HG02973 (cell line): ENCODE results near the gene KAT6B.
"Not testable (repeated sequence)": the region's sequence is repeated elsewhere in the genome, so short reads cannot be mapped to it uniquely, and the experiment has no call there.

Experiments used
- ATAC-seq: cut with Tn5 transposase; IDR thresholded peaks from one replicate; pipeline ENCODE4 v1.9.1; 2021; ENCODE audit warnings: moderate library complexity; ENCODE audit not compliant: unreplicated experiment

Gene KAT6B

DNA sequence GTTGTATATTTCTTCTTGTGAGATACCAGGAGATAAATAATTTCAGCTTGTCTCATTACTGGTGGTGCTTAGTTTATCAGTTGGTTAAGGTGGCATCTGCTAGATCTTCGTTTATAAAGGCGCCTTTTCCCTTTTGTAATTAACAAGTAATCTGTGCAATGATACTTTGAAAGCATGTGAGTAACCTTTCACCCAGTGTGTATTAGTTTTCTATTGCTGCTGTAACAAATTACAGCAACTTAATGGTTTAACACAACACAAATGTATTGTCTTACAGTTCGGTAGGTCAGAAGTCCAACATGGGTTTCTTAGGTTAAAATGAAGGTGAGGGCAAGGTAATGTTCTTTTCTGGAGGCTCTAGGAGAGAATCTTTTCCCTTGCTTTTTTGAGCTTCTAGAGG lies 30.5 kb downstream of the KAT6B start:
- ATAC-seq: no peak

DNA sequence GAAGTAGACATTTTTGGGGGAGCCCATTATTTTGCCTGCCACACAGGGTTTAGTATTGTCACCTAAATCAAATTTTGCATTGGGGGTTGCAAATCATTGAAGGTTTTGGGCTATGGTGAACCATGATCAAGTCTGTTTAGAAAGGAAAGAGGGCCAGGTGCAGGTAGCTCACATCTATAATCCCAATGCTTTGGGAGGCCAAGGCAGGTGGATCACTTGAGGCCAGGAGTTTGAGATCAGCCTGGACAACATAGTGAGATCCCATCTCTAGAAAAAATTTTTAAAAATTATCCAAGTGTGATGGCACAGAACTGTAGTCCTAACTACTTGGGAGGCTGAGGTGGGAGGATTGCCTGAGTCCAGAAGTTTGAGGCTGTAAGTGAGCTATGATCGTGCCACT lies 31.2 kb downstream of the KAT6B start:
- no peak for ATAC-seq

DNA sequence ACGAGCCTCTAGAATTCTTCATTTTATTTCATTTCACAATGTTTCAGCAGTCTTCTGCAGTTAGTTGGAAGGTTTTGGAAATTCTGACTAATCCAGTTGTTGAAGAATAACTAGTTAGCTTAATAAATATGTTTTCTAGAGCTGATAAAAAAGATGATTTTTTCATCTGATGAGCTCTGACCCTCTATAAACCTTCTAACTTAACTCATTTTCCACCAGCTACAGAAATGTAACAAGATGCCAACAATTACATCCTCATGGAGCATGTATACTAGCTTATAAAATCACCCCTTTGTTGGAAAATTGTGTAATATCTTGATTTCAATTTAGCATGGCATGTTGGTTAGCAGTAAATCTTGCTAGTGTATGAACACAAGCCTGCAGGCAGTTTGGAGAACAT lies 33.1 kb downstream of the KAT6B start:
- no peak for ATAC-seq

DNA sequence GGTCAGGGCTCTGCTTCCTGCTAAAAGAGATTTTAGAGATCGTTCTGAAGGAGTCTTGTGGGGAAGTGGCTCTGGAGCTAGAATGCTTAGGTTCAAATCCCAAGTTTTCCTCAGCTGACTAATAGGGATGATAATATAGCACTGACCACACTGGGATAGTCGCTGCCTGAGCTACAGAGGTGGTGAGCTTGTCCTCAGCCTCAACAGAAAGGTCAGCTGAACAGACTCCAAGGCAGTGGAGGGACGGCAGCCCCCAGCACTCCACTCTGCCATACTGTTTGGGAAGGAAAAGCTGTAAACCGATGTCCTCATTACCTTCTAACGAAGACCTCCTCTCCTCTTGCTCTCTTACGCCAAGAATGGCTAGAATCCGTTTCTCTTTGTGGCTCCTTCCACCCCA lies 36.2 kb downstream of the KAT6B start:
- no peak for ATAC-seq

DNA sequence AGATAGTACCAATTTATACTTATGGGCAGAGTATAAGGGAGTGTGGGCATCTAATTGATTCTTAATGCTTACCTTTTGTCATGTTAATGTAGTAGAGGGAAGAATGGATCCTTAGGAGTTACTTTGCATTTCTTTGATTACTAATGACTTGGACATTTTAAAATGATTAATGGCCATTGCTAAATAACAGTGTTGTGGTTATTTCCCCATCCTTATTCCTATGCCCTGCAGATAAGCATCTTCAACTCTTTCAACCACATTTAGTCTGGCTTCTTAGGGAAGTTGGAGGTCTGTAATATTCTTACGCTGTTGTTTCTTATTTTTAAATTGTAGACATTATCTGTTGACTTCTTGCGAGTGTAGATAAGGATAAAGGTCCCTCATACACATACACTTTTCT lies 37.2 kb downstream of the KAT6B start:
- ATAC-seq: no peak

DNA sequence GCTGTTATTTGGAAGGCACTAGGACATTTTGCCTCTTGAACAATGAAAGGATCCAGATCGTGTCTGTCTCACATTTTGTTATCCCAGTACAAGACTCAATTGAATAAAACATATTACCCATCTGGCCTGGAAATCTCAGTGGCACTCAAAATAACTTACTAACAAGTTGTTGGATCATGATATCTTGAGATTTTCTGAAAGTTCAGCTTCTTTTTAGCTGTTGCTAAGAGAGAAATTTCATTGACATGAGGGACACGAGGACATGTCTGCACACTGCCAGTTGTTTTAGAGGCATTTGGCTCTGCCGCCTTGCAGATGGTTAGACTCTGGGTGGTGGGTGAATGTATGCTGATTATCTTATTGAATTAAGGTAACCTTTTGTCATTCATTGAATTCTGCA lies 41.0 kb downstream of the KAT6B start:
- ATAC-seq: no peak

DNA sequence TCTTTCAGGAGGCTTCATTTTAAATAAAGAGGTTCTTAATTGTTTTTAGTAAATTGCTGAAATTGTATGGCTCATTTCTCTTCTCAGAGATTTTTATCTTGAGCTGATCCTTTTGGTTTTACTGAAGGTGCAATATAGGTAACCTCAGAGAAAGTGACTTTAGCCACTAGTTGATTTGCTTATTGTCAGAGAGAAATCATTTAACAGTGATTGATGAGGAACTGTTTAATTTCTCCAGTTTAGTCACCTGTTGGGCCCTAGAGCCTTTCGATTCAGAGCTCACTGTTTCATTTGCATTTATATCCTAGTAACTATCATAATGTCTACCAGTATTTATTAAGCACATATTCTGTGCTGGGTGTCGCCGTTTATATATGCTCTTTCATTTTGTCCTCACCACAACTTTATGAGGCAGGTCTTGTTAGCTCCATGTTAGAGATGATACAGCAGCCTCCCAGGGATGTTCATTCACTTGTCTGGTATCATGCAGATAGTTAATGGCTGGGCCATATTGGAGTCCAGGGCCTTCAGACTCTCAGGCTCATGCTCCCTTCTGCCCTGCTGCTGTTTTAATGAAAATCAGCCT lies 42.1 kb downstream of the KAT6B start:
- no peak for ATAC-seq

DNA sequence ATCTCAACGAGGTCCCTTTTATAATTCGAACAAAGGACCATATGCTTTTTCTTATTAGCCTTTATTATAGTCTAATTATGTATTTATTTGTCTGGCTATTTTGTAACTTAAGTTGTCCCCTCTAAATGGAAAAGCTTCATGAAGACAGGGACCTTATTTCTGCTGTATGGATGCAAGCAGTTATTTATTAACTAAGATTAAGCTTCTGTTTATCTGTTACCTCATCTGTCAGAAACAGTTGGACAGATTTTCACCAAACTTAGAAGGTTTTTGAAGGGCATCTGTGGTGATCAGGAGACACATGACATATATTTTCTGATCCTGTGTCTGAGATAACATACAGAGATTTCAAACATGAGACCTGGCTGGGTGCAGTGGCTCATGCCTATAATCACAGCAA lies 43.2 kb downstream of the KAT6B start:
- ATAC-seq: no peak

DNA sequence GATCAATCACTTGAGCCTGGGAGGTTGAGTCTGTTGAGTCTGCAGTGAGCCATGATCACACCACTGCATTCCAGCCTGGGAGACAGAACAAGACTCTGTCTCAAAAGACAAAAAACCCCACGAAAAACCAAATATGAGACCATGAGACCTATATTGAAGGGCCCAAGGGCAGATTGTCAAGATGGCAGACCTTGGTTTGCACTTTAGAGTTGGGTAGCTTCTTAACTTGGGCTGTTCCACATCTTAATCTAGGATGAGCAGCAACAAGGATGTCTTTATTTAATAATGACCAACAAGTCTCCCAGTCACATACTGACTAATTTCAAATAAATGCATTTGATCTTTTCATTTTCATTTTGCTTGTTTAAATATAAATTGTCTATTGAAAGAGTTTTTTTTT lies 43.8 kb downstream of the KAT6B start:
- no peak for ATAC-seq

DNA sequence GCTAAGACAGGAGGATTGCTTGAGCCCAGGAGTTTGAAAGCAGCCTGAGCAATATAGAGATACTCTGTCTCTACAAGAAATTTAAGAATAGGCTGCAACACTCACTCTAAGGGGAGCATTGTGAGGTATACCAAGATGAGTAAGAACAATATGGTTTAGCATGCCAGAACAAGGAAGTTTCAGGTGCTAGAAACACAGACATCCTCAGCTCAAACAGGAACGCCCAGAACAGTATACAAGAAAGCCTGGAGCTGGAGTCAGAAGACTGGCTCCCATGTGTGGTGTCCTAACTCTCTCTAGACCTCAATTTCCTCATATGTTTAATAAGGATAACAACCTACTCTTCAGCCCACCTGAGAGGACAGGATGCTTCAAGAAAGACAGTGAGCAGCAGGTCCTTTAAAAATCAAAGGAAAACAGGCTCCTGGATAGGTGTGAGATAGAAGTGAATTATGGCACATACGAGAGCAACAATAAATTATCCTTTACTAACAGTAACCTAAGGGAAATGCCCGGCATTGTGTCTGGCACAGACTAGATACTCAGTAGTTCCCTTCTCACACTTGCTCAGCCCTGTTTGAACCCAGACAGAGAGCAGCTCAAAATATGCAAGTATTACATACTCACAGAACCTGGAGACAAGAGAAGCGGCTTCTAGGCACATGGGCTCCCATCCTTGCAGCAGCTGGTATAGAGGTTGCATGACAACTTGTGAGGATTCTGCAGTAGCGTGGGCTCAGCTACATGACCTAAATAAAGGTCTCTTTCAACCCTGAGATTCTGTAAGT lies 45.4 kb downstream of the KAT6B start:
- ATAC-seq: peak; percentile 89

DNA sequence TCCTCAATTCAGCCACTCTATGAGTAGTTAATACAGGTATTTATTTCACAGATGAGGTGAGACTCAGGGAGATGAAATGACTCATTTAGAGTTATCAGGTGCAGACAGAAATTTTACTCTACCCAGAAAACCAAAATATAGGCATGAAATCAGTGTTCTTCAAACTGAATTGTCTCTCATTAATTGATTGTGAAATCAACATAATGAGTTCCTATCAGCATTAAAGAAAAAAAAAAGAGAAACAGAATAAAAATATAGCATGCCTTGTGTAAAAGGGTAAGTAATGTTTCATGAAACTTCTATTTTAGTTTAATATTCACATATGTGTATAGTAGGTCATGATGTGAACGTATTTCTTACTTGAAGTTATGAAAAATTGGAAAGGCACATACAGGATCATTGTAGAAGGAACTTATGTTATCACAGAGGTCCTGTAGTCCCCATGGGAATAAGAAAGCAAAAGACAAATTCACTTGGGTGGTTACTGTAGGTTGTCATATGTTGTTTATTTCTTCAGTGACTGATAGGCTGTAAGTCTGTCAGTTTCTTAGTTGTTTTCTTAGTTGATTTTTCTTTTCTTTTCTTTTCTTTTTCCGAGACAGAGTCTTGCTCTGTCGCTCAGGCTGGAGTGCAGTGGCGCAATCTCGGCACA lies 47.5 kb downstream of the KAT6B start:
- no peak for ATAC-seq

DNA sequence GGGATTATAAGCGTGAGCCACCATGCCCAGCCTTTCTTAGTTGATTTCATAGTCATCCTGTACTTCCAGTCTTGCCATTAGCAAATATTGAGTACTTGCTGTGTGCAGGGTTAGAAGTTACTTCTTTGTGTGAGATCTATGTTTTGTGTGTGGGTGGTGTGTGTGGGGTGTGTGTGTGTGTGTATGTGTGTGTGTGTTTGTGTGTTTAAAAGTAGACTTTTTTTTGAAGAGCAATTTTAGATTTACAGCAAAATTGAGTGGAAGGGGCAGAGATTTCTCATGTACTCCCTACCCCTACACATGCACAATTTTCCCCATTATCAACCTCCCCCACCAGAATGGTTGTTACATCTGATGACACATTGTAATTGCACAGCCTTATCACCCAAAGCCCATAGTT lies 48.2 kb downstream of the KAT6B start:
- no peak for ATAC-seq

DNA sequence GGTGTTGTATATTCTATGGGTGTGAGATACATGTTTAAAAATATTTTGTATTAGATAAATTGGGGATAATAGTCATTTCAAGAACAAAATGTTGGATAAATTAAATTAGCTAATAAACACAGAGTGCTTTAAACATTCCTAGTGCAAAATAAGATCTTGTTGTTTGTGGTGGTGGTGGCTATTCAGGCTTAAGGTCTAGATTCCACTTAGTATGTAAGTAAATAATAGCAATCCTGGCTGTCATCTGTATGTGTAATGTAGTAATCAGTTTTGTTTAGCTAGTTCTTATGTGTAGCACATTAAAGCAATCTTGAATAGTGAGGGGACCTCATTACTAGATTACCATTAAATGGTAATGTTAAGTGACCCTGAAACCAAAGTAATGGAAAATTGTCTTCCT lies 48.7 kb downstream of the KAT6B start:
- ATAC-seq: no peak

DNA sequence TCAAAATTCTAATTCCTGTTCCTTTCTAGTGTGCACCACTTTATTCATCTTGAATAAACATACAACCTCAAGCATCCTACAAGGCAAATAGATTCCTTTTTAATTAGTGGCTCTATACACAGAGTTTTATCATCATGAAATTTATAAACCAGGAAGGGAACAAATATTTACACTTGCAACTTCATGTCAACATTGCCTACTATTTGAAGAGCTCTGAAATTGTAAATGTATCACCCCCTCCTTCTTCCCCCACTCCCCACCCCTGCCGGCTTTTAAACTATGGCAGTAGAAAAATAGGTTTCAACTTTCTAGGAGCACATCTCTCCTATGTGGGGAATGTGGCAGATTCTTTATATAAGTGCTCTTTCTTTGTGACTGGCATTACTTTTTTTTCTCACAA lies 49.6 kb downstream of the KAT6B start:
- no peak for ATAC-seq

DNA sequence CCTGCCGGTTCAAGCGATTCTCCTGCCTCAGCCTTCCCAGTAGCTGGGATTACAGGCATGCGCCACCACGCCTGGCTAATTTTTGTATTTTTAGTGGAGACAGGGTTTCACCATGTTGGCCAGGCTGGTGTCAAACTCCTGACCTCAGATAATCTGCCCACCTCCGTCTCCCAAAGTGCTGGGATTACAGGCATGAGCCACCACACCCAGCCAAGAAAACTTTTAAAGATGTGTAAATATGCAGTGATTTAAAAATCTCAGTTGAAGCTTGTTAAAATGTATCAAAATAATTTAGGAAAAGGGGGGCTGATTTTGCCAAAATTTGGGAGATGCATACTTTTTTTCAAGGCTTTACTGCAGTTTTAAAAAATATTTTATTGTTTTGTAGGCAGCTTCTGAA lies 50.7 kb downstream of the KAT6B start:
- ATAC-seq: not testable (repeated sequence)

DNA sequence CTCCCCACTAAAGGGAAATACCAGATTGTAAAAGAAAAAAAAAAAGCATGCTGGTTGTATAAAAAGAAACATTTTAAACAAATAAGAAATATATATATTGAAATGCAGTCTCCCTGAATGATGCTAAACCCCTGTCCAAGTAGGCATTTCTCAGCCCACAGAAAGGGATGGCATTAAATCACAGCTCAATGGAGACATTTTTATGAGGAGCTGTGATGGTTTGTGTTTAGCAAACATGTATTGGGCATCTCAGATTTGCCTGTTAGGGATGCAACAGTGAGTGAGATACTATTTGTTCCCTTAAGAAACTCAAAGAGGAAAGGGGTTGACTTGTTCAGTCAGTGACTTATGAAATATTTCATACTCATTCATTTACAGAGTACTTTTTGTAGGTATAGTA lies 51.5 kb downstream of the KAT6B start:
- no peak for ATAC-seq

DNA sequence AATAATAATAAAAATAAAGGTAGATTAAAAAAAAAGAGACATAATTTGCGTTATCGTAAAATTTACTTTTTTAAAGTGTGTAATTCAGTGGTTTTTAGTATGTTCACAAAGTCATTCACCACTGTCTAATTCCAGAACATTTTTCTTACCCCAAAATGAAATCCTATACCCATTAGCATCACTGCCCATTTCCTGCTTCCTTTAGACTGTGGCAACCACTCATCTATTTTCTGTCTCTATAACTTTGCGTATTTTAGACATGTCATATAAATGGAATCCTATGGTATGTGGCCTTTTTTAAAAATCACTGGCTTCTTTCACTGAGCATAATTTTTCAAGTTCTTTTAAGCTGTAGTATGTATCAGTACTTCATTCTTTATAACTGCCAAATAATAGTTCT lies 53.6 kb downstream of the KAT6B start:
- ATAC-seq: no peak

DNA sequence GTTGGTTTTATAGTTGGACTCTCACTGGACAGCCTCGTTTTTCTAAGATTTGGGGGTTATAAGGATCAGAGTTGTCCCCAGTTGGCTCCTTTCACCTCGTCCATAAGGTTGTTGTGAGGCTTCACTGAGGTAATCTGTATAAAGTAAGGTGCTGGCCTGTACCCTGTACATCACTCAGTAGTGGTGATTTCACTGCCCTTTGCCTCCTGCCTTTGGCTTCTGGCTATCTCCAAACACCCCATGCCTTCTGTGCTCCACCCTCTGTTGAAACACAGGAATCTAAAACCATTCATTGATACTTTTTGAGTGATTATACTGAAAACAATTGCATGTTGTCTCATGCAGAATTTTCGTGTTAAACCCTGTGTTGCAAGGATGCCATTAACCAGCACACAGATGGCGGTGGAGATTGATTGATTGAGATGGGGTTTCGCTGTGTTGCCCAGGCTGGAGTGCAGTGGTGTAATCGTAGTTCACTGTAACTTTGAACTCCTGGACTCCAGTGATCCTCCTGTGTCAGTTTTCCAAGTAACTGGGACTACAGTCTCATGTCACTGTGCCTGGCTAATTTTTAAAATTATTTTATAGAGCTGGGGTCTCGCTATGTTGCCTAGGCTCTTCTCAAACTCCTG lies 55.0 kb downstream of the KAT6B start:
- ATAC-seq: no peak

DNA sequence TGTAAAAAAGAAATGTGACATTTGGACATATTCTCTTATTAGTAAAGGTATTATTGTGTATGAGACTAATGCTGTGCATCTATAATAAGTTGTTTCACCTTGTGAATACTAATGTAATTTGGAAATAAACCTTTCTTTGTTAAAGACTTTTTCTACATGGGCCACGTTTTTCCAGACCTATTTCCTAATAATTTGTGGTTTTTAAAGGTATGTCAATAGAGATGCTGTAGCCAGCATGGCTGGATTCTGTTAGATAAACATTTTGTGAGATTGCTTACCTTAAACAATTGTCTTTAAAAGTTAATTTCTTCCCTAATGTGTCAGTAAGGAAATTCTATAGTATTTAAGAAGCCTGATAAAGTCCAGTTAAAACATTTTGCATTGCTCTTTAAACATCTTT lies 56.0 kb downstream of the KAT6B start:
- ATAC-seq: no peak

DNA sequence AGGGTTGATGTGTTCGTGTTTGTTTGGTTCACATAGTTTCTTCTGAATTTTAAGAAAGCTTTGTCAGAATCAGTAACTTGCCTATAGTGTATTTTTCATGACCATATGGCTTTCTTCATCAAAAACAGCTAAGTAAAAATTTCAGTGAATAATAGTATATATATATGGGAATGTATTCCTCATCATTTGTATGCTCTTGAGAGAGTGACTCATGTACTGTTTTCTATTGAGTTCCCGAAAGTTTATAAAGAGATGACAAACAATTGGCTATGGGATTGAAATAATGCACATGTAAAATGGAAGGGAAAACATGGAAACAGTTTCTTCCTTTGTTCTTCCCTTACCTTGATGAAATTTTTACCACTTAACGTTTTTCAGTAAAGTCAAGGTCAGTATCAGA lies 56.4 kb downstream of the KAT6B start:
- no peak for ATAC-seq

DNA sequence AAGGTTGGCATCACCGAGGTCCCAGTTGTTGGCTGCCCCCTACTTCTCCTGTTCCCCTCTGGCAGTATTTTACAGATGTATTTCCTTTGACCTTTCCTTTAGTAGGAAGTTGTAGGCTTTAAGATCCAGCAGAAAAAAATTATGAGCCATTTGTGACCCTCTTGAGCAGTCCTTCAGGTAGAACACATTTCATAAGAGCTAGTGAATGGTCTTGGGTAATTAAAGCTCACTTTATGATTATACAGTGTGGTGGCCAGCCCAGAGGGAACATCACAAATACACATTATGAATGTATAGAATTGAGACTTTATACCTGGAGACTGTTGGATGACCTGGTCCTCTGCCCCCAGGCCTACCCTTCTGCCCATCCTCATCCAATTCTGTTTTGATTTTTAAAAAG lies 57.0 kb downstream of the KAT6B start:
- ATAC-seq: no peak
